ENCODE results near the gene MAP7D2. TPM values are rescaled to one million over a fixed set of nuclear protein-coding genes. Genes with fewer than 3 reads are reported as not detected.
A peak's percentile ranks its signal among the peaks of the same experiment; 100 is the strongest.
"Not testable (repeated sequence)": the region's sequence is repeated elsewhere in the genome, so short reads cannot be mapped to it uniquely, and the experiment has no call there.

MAP7D2 gene
- 1.9 and 2.4 TPM in 2 replicates for total RNA-seq (2021)
- long read RNA-seq, partial matches to known transcripts = 5 of 7 reads
- long read RNA-seq, other reads (novel, unspliced or antisense) = 2 of 7 reads

- Histone ChIP-seq H2BK20ac (ENCODE audit: low read depth, low read length, poor library complexity, severe bottlenecking) (no peak within 1 kb of the TSS), H3K27me3 (ENCODE audit: insufficient read depth, low read length) (peaks cover 5% of the 10 kb centered on the region; the same call in 1 of the 2 replicates), H3K9ac (ENCODE audit: extremely low read depth, insufficient read length, low read length) (no peak within 1 kb of the TSS), H4K5ac (ENCODE audit: insufficient read length, low read depth, low read length) (no peak within 1 kb of the TSS), H3K79me2 (ENCODE audit: insufficient read depth, low read length) (no peaks in the 10 kb centered on the region), H3K4me1 (ENCODE audit: insufficient read depth, low read length) (no peaks in the 10 kb centered on the region), H3K18ac (ENCODE audit: insufficient read length, low read depth, low read length) (no peak within 1 kb of the TSS), H2BK12ac (ENCODE audit: insufficient read length, low read depth, low read length) (no peak within 1 kb of the TSS), H3K14ac (ENCODE audit: insufficient read depth, low read length) (no peak within 1 kb of the TSS), H4K91ac (ENCODE audit: insufficient read length, low read depth, low read length) (no peak within 1 kb of the TSS), H2AFZ (ENCODE audit: low read length) (no peak within 1 kb of the TSS), H3K79me1 (ENCODE audit: insufficient read depth, low read depth, low read length, poor library complexity, severe bottlenecking) (no peaks in the 10 kb centered on the region), H2BK120ac (ENCODE audit: low read depth, low read length, poor library complexity, severe bottlenecking) (no peak within 1 kb of the TSS), H2BK15ac (ENCODE audit: low read depth, low read length) (no peak within 1 kb of the TSS), H4K8ac (replicated peaks; ENCODE audit: insufficient read length, low read depth, low read length) (no peak within 1 kb of the TSS), H3K4me2 (ENCODE audit: insufficient read depth, insufficient read length, low read length) (peak within 1 kb of the TSS; percentile 34), H3K4ac (ENCODE audit: low read depth, low read length) (no peak within 1 kb of the TSS), H2AK5ac (ENCODE audit: insufficient read length, low read length) (no peak within 1 kb of the TSS), H3K23me2 (ENCODE audit: insufficient read length, low read depth, low read length, poor library complexity, severe bottlenecking) (no peaks in the 10 kb centered on the region), H4K20me1 (ENCODE audit: control insufficient read depth, insufficient read depth, insufficient read length) (no peaks in the 10 kb centered on the region), H3K9me3 (ENCODE audit: control insufficient read depth, low read depth, low read length) (peaks cover 7% of the 10 kb centered on the region), H3T11ph (ENCODE audit: low read length) (no peak within 1 kb of the TSS), H2BK5ac (ENCODE audit: insufficient read length, low read length) (no peak within 1 kb of the TSS), H3K23ac (ENCODE audit: insufficient read length, low read depth, low read length) (no peak within 1 kb of the TSS), H3K27ac (ENCODE audit: insufficient read length, low read depth, low read length) (no peak within 1 kb of the TSS), H3K56ac (ENCODE audit: insufficient read length, low read depth, low read length) (no peak within 1 kb of the TSS)
- Mint-ChIP-seq H3K27me3 (ENCODE audit: low read depth) (peaks cover 43% of the 10 kb centered on the region), H3K36me3 (ENCODE audit: insufficient read depth in 1 of 3, low read depth in 3 of 3) (peaks cover 0 to 10% (median 5%) of the 10 kb centered on the region in 3 experiments; a peak in 3 of 7 replicates), H3K4me1 (peaks cover 0 to 8% of the 10 kb centered on the region in 2 experiments; a peak in 2 of 4 replicates), H3K9me3 (peaks cover 55 to 66% of the 10 kb centered on the region in 2 experiments), H3K4me3 (peak within 1 kb of the TSS; percentile 56 to 79), H3K27ac (no peak within 1 kb of the TSS)
- peak; percentile 31 for DNase-seq
- no CpG with 5 or more reads among the region's 91 CpGs for WGBS (ENCODE audit: extremely low coverage, insufficient read length, low lambda C conversion rate)
- no peak for TF ChIP-seq CTCF (conservative IDR thresholded peaks at IDR 0.05)
Observed at GRCh38 chrX:20116577-20117240, at the start of gene MAP7D2. MAP7D2 (minus strand) TSS chrX:20116907; CDS start chrX:20116879, 28 bp downstream.

GRCh38 chrX:20162516-20162915 is 45.8 kb upstream of the MAP7D2 start:
- not testable (repeated sequence) for H3K14ac ChIP-seq (ENCODE audit: insufficient read depth, low read length); H3K56ac ChIP-seq (ENCODE audit: insufficient read length, low read depth, low read length); H3T11ph ChIP-seq (ENCODE audit: low read length); H3K27ac Mint-ChIP-seq; H3K27ac ChIP-seq (ENCODE audit: insufficient read length, low read depth, low read length); H3K27me3 ChIP-seq (ENCODE audit: insufficient read depth, low read length); H2AK5ac ChIP-seq (ENCODE audit: insufficient read length, low read length); H3K79me2 ChIP-seq (ENCODE audit: insufficient read depth, low read length); H2BK15ac ChIP-seq (ENCODE audit: low read depth, low read length); H3K4me2 ChIP-seq (ENCODE audit: insufficient read depth, insufficient read length, low read length); H3K9ac ChIP-seq (ENCODE audit: extremely low read depth, insufficient read length, low read length); H4K5ac ChIP-seq (ENCODE audit: insufficient read length, low read depth, low read length); H3K4ac ChIP-seq (ENCODE audit: low read depth, low read length); H2BK120ac ChIP-seq (ENCODE audit: low read depth, low read length, poor library complexity, severe bottlenecking); H4K91ac ChIP-seq (ENCODE audit: insufficient read length, low read depth, low read length); H3K23me2 ChIP-seq (ENCODE audit: insufficient read length, low read depth, low read length, poor library complexity, severe bottlenecking); H4K8ac ChIP-seq (replicated peaks; ENCODE audit: insufficient read length, low read depth, low read length); H3K4me3 Mint-ChIP-seq; H2AFZ ChIP-seq (ENCODE audit: low read length); H4K20me1 ChIP-seq (ENCODE audit: control insufficient read depth, insufficient read depth, insufficient read length); H2BK5ac ChIP-seq (ENCODE audit: insufficient read length, low read length); H3K79me1 ChIP-seq (ENCODE audit: insufficient read depth, low read depth, low read length, poor library complexity, severe bottlenecking); H3K23ac ChIP-seq (ENCODE audit: insufficient read length, low read depth, low read length); H2BK12ac ChIP-seq (ENCODE audit: insufficient read length, low read depth, low read length); H3K4me1 ChIP-seq (ENCODE audit: insufficient read depth, low read length); H3K4me1 Mint-ChIP-seq; DNase-seq; H3K18ac ChIP-seq (ENCODE audit: insufficient read length, low read depth, low read length); H2BK20ac ChIP-seq (ENCODE audit: low read depth, low read length, poor library complexity, severe bottlenecking); H3K27me3 Mint-ChIP-seq (ENCODE audit: low read depth)
- H3K36me3 Mint-ChIP-seq (ENCODE audit: insufficient read depth in 1 of 3, low read depth in 3 of 3) = peaks cover 15 to 30% (median 24%) of the 10 kb centered on the region in 3 experiments
- H3K9me3 ChIP-seq (ENCODE audit: control insufficient read depth, low read depth, low read length) = peaks cover 41% of the 10 kb centered on the region
- H3K9me3 Mint-ChIP-seq = peaks cover 34 to 49% of the 10 kb centered on the region in 2 experiments
